ENCODE results near the gene SCUBE1.

GRCh38 chr22:43200555-43200954, 142.6 kb downstream of the SCUBE1 start:
- no peak for TF ChIP-seq CTCF (IDR thresholded peaks at IDR 0.05)
- TF ChIP-seq EZH2 (IDR thresholded peaks at IDR 0.05), result no peak
